Dermis microvascular lymphatic vessel endothelial cell (primary cell): ENCODE measurements around the gene GALR2. TPM values are rescaled to one million over a fixed set of nuclear protein-coding genes. Genes with fewer than 3 reads are reported as not detected.
A peak's percentile ranks its signal among the peaks of the same experiment; 100 is the strongest.

ENCODE experiments used
- DNase-seq, 2 donors: peaks; one replicate each; pipeline versions ENCODE4 v3.0.0 to v3.0.0-alpha.2; 2010; ENCODE audit warnings: low read depth in 2 of 2
- total RNA-seq: library from RNA; depleted of rRNA; stranded (reverse); fragments of >200 nt; gene quantifications from 2 replicates; pipeline ENCODE4 v1.2.1, GENCODE V29; 2014

GALR2 gene
- total RNA-seq, 1 donor from 2014 or later = under 0.01 TPM

GRCh38 chr17:76094046-76094445 lies 19.5 kb downstream of the GALR2 start:
- no peak for DNase-seq

- no peak for DNase-seq
These were observed 21.4 kb downstream of the GALR2 start for GRCh38 chr17:76095943-76096342.

- no peak for DNase-seq
These were observed 23.2 kb downstream of the GALR2 start for GRCh38 chr17:76097716-76098295.

GRCh38 chr17:76102944-76103273 lies 28.3 kb downstream of the GALR2 start:
- no peak for DNase-seq

GRCh38 chr17:76103274-76104139 lies 28.9 kb downstream of the GALR2 start, which contains the start of gene EXOC7:
Gene EXOC7, minus strand, starts transcription at chr17:76103787. Its CDS starts 95 bp downstream, at chr17:76103692.
- DNase-seq = peak; percentile 80 to 90

- DNase-seq = no peak
These were observed 29.7 kb downstream of the GALR2 start for GRCh38 chr17:76104140-76104895.

GRCh38 chr17:76104896-76105231 lies 30.3 kb downstream of the GALR2 start:
- DNase-seq = no peak

GRCh38 chr17:76106703-76107102 lies 32.1 kb downstream of the GALR2 start:
- no peak for DNase-seq

GRCh38 chr17:76107509-76107908 lies 32.9 kb downstream of the GALR2 start:
- DNase-seq = peak in 1 of 2 donors; percentile 43

- no peak for DNase-seq
These were observed 37.4 kb downstream of the GALR2 start for GRCh38 chr17:76111956-76112355.

GRCh38 chr17:76115138-76115754 lies 40.7 kb downstream of the GALR2 start:
- DNase-seq = no peak

- DNase-seq = no peak
These were observed 45.1 kb downstream of the GALR2 start for GRCh38 chr17:76119409-76120371.

GRCh38 chr17:76120658-76121008 lies 46.1 kb downstream of the GALR2 start:
- no peak for DNase-seq

GRCh38 chr17:76121932-76122430 lies 47.4 kb downstream of the GALR2 start:
- DNase-seq = no peak

GRCh38 chr17:76122431-76123190 lies 48.0 kb downstream of the GALR2 start:
- DNase-seq = no peak

- DNase-seq = no peak
These were observed 48.6 kb downstream of the GALR2 start for GRCh38 chr17:76123191-76123499.

- no peak for DNase-seq
These were observed 49.4 kb downstream of the GALR2 start for GRCh38 chr17:76123749-76124581.

GRCh38 chr17:76124582-76125390 lies 50.2 kb downstream of the GALR2 start:
- DNase-seq = no peak

- DNase-seq = no peak
These were observed 50.8 kb downstream of the GALR2 start for GRCh38 chr17:76125391-76125675.
